T-cell (primary cell): ENCODE results near the gene MAN1A1. TPM values are rescaled to one million over a fixed set of nuclear protein-coding genes. Genes with fewer than 3 reads are reported as not detected.

Experiments
- ATAC-seq, 4 experiments: fragments of 200-7000 bp in 3 of 4; fragments of 150-1000 bp in 1 of 4; cut with Tn5 transposase; replicated peaks in 1 of 4; 1 replicate in 3 of 4; 2 replicates in 1 of 4; pipeline ENCODE4 v1.10.0; 2021; ENCODE audit warnings: moderate library complexity in 3 of 4, mild to moderate bottlenecking in 2 of 4, moderate number of reproducible peaks in 1 of 4
- CTCF ChIA-PET, 2 donors: fragments of 300-600 bp; sonication (Branson Sonifier 250); formaldehyde crosslinking; loops; one replicate each; lab custom pipeline; 2022; ENCODE audit warnings: antibody characterized with exemption in 2 of 2; lab: Charles Lee
- POLR2A ChIA-PET, 2 donors: fragments of 300-600 bp; sonication (Branson Sonifier 250); formaldehyde crosslinking; loops; one replicate each; lab custom pipeline; 2022; ENCODE audit warnings: antibody characterized with exemption in 2 of 2; lab: Charles Lee
- DNase-seq, 35 experiments: peaks; one replicate each; pipeline versions ENCODE4 v3.0.0 to v3.0.0-alpha.2; 2013 to 2023
- H3K27ac ChIP-seq: one replicate; pipeline ENCODE4 v1.5.1; 2013; ENCODE audit warnings: low read length
- H3K27me3 ChIP-seq, 2 experiments: replicated peaks in 1 of 2; 1 replicate in 1 of 2; 2 replicates in 1 of 2; pipeline versions ENCODE4 v1.6.1 to v1.7.0; 2013; ENCODE audit warnings: low read length in 1 of 2, mixed read lengths in 1 of 2; ENCODE audit not compliant: control insufficient read depth in 2 of 2, insufficient read depth in 2 of 2; ENCODE audit errors: extremely low read depth in 1 of 2
- H3K36me3 ChIP-seq, 2 donors: 1 replicate in 1 of 2; 2 replicates in 1 of 2; pipeline versions ENCODE4 v1.6.1 to v1.7.0; 2013; ENCODE audit warnings: low read length in 1 of 2; ENCODE audit not compliant: control insufficient read depth in 2 of 2, insufficient read depth in 1 of 2; ENCODE audit errors: extremely low read depth in 1 of 2
- H3K4me1 ChIP-seq, 2 experiments: 1 replicate in 1 of 2; 2 replicates in 1 of 2; pipeline versions ENCODE4 v1.6.1 to v1.7.0; 2013; ENCODE audit warnings: low read length in 2 of 2, mixed read lengths in 1 of 2; ENCODE audit not compliant: insufficient read depth in 2 of 2, control insufficient read depth in 1 of 2; ENCODE audit errors: extremely low read depth in 1 of 2
- H3K4me3 ChIP-seq, 2 donors: 1 replicate in 1 of 2; 2 replicates in 1 of 2; pipeline versions ENCODE4 v1.5.1 to v1.7.0; 2013; ENCODE audit warnings: mild to moderate bottlenecking in 2 of 2, low read length in 1 of 2, moderate library complexity in 1 of 2; ENCODE audit not compliant: control insufficient read depth in 1 of 2; ENCODE audit errors: extremely low read depth in 1 of 2
- H3K9me3 ChIP-seq: 2 replicates; pipeline ENCODE4 v1.7.0; 2013
- H3K27ac Mint-ChIP-seq, 2 donors: one replicate each; pipeline ENCODE4 v1.8.0; 2020 to 2021; ENCODE audit warnings: mild to moderate bottlenecking in 2 of 2, mixed read lengths in 2 of 2
- H3K27me3 Mint-ChIP-seq, 2 donors: one replicate each; pipeline ENCODE4 v1.8.0; 2021 to 2022; ENCODE audit warnings: mixed read lengths in 2 of 2
- H3K36me3 Mint-ChIP-seq: one replicate; pipeline ENCODE4 v1.8.0; 2021; ENCODE audit warnings: mixed read lengths
- H3K4me1 Mint-ChIP-seq, 3 donors: one replicate each; pipeline ENCODE4 v1.8.0; 2020 to 2022; ENCODE audit warnings: mixed read lengths in 3 of 3, mild to moderate bottlenecking in 1 of 3
- H3K4me3 Mint-ChIP-seq, 3 donors: one replicate each; pipeline ENCODE4 v1.8.0; 2020 to 2022; ENCODE audit warnings: mild to moderate bottlenecking in 3 of 3, mixed read lengths in 3 of 3, moderate library complexity in 3 of 3
- H3K9me3 Mint-ChIP-seq, 3 donors: one replicate each; pipeline ENCODE4 v1.8.0; 2020 to 2022; ENCODE audit warnings: mixed read lengths in 3 of 3
- WGBS: methylation state at CpG from one replicate; pipeline ENCODE4 v1.1.5; 2013; ENCODE audit warnings: missing lambda C conversion rate; ENCODE audit not compliant: insufficient coverage; 5-methylcytosine and 5-hydroxymethylcytosine counted together
- total RNA-seq, 35 experiments: library from RNA in 6 of 35; stranded (reverse) in 6 of 35; fragments of 120-200 nt in 1 of 35; gene quantifications; one replicate each; pipeline versions ENCODE4 v1.2.1 to v1.2.4 and lab custom pipeline; 2013 to 2026

The MAN1A1 gene
- total RNA-seq, 5 donors from 2014 or later (not counting 1 experiment from before 2014, with no cell fraction given) = 9.4 to 13.6 (median 12.3) TPM

GRCh38 chr6:119243657-119244056, 105.9 kb downstream of the MAN1A1 start:
- no peaks in the 10 kb centered on the region for H3K27me3 ChIP-seq
- H3K36me3 Mint-ChIP-seq = peaks cover 24% of the 10 kb centered on the region
- no peaks in the 10 kb centered on the region for H3K36me3 ChIP-seq
- WGBS = no CpG with 5 or more reads among the region's 2 CpGs
- ChIA-PET POLR2A (no interaction called here), CTCF (no interaction called here)
- no peaks in the 10 kb centered on the region for H3K4me1 ChIP-seq
- ATAC-seq = no peak
- no peak overlapping the region for H3K27ac ChIP-seq
- no peak for DNase-seq
- no peaks in the 10 kb centered on the region for H3K9me3 ChIP-seq
- no peaks in the 10 kb centered on the region for H3K9me3 Mint-ChIP-seq
- no peak overlapping the region for H3K4me3 ChIP-seq
- H3K4me3 Mint-ChIP-seq = no peak overlapping the region
- H3K4me1 Mint-ChIP-seq = peaks cover 0 to 4% (median 0%) of the 10 kb centered on the region in 3 donors
- no peak overlapping the region for H3K27ac Mint-ChIP-seq
- no peaks in the 10 kb centered on the region for H3K27me3 Mint-ChIP-seq

- H3K9me3 Mint-ChIP-seq = no peaks in the 10 kb centered on the region
- ATAC-seq (no peak), DNase-seq (no peak)
- Histone ChIP-seq H3K4me3 (no peak overlapping the region), H3K4me1 (no peaks in the 10 kb centered on the region), H3K27ac (no peak overlapping the region), H3K27me3 (no peaks in the 10 kb centered on the region), H3K9me3 (no peaks in the 10 kb centered on the region), H3K36me3 (no peaks in the 10 kb centered on the region)
- peaks cover 0 to 4% (median 0%) of the 10 kb centered on the region in 3 donors for H3K4me1 Mint-ChIP-seq
- peaks cover 24% of the 10 kb centered on the region for H3K36me3 Mint-ChIP-seq
- ChIA-PET CTCF (no interaction called here), POLR2A (interaction anchor here in 1 of 2 donors (0.7 kb wide), 1 partner anchor 759 kb away, joined by 3 read pairs; no protein-coding TSS in a partner anchor)
- H3K27me3 Mint-ChIP-seq = no peaks in the 10 kb centered on the region
- H3K4me3 Mint-ChIP-seq = no peak overlapping the region
- no peak overlapping the region for H3K27ac Mint-ChIP-seq
Observed at GRCh38 chr6:119243037-119243436, 106.5 kb downstream of the MAN1A1 start.

DNA sequence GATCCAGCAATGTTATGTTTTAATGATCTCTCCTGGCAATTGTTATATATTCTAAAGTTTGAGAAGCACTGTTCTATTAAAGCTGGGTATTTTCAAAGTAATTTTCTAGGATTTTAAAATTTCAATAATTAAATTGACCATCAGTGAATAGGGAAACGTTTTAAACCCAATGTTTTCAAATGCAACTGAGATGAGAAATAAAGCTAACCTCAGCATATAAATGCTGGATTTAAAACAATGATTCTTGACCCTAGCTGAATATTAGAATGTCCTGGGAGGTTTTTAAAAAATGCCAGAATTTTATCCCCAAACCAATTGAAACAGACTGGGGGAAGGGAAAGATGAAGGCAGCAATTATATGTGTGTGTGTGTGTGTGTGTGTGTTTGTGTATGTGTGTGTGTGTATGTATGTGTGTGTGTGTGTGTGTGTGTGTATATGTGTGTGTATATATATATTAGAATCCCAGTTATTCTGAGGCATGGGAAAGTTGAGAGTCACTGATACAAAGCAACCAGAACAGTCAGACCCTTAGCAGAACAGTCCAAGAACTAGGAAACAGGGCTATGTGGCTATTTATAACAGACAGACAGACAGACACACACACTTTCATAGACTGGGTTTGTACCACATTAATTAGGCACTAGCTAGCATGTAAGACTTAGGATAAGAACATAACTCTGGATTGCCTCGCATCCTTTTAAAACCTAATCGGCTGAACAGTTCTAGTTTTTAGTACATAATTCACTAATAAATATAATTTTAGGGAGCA, 107.8 kb downstream of the MAN1A1 start:
- H3K4me3 Mint-ChIP-seq = no peak overlapping the region
- H3K27me3 ChIP-seq = no peaks in the 10 kb centered on the region
- no peaks in the 10 kb centered on the region for H3K36me3 ChIP-seq
- ATAC-seq = no peak
- no peak overlapping the region for H3K27ac Mint-ChIP-seq
- peaks cover 24% of the 10 kb centered on the region for H3K36me3 Mint-ChIP-seq
- H3K9me3 ChIP-seq = no peaks in the 10 kb centered on the region
- no peaks in the 10 kb centered on the region for H3K9me3 Mint-ChIP-seq
- no peak for DNase-seq
- no peak overlapping the region for H3K4me3 ChIP-seq
- no CpG with 5 or more reads among the region's 3 CpGs for WGBS
- ChIA-PET CTCF (no interaction called here), POLR2A (no interaction called here)
- no peaks in the 10 kb centered on the region for H3K4me1 ChIP-seq
- peaks cover 0 to 4% (median 0%) of the 10 kb centered on the region in 3 donors for H3K4me1 Mint-ChIP-seq
- no peak overlapping the region for H3K27ac ChIP-seq
- no peaks in the 10 kb centered on the region for H3K27me3 Mint-ChIP-seq

GRCh38 chr6:119241111-119241465, 108.5 kb downstream of the MAN1A1 start:
- peaks cover 22% of the 10 kb centered on the region for H3K36me3 Mint-ChIP-seq
- WGBS = 100% methylated on average over 1 of the region's 2 CpGs
- Histone ChIP-seq H3K36me3 (no peaks in the 10 kb centered on the region), H3K27me3 (no peaks in the 10 kb centered on the region), H3K4me3 (no peak overlapping the region), H3K9me3 (no peaks in the 10 kb centered on the region), H3K4me1 (no peaks in the 10 kb centered on the region), H3K27ac (no peak overlapping the region)
- H3K27ac Mint-ChIP-seq = no peak overlapping the region
- no peaks in the 10 kb centered on the region for H3K27me3 Mint-ChIP-seq
- no peak for DNase-seq
- H3K4me1 Mint-ChIP-seq = peaks cover 0 to 4% (median 0%) of the 10 kb centered on the region in 3 donors
- H3K9me3 Mint-ChIP-seq = no peaks in the 10 kb centered on the region
- no peak overlapping the region for H3K4me3 Mint-ChIP-seq
- CTCF ChIA-PET = no interaction called here
- no peak for ATAC-seq
- POLR2A ChIA-PET = no interaction called here

DNA sequence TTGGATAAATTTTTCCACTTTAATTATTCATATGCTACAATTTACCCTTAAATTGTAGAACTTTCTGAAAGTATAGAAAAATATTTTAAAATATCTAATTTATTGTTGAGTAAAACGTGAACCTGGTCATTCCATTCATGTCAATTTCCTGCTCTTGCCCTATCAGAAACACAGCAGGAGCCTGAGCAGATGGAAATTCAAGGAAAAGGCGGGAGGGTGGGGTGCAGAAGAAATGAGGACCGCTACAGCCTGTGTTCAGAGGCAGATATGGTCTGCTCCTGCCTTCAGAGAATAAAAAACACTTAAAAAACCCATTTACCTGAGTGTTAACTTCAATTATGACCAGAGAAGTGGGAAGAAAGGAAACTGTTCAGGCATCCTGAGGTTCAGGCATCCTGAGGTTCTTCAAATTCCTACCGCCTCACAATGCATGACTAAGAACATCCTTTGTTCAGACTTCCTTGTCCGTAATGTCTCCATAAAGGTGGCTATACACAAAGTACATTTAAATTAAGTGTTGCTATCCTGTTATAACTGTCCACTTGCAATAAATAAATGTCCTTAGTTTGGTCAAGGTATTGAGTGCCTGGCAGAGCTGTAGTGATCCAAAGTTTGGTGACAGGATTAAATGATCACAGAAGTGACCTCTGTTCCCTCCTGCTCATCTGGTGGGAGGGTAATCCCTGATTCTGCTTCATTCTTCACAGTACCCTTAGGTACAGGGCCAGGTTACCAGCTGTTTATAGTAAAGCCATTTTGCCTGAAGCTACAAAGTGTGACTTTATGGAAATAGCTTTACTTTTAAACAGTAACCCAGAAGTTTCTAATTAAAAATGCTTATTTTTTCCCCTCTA, 109.1 kb downstream of the MAN1A1 start:
- Mint-ChIP-seq H3K4me3 (no peak overlapping the region), H3K27ac (no peak overlapping the region), H3K9me3 (no peaks in the 10 kb centered on the region), H3K4me1 (peaks cover 0 to 4% (median 0%) of the 10 kb centered on the region in 3 donors), H3K27me3 (no peaks in the 10 kb centered on the region), H3K36me3 (peaks cover 25% of the 10 kb centered on the region)
- CTCF ChIA-PET = no interaction called here
- Histone ChIP-seq H3K27ac (no peak overlapping the region), H3K4me3 (no peak overlapping the region), H3K9me3 (no peaks in the 10 kb centered on the region), H3K27me3 (no peaks in the 10 kb centered on the region), H3K36me3 (peaks cover 0 to 1% of the 10 kb centered on the region in 2 donors), H3K4me1 (no peaks in the 10 kb centered on the region)
- DNase-seq (no peak), ATAC-seq (no peak)
- POLR2A ChIA-PET = no interaction called here
- 100% methylated on average over 1 of the region's 5 CpGs for WGBS

DNA sequence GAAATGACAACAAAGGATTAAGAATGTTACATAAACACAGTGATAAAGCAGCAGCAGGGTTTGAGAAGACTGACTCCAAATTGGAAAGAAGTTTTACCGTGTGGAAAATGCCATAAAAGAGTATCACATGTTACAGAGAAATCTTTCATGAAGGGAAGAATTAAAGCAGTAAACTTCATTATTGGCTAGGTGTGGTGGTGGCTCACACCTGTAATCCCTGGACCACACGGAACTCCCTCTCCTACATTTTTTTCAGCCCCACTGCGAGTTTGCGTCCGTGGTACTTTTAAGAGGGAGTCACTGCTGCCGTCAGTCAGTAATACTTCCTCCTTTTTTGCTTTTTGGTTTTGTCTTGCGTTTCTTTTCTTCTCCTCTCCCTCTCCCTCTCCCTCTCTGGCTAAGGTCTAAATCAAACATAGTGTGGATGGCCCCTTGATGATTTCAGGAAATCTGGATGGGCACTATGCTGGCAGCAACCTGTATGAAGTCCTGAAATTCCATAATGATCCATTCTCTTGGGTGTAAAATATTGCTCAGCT, 112.3 kb downstream of the MAN1A1 start:
- H3K4me3 Mint-ChIP-seq = no peak overlapping the region
- POLR2A ChIA-PET = interaction anchor here in 1 of 2 donors (0.6 kb wide), 1 partner anchor 88 kb away, joined by 3 read pairs; no protein-coding TSS in a partner anchor
- CTCF ChIA-PET = no interaction called here
- no peak overlapping the region for H3K27ac ChIP-seq
- no peaks in the 10 kb centered on the region for H3K27me3 ChIP-seq
- no peaks in the 10 kb centered on the region for H3K27me3 Mint-ChIP-seq
- ATAC-seq = no peak
- H3K27ac Mint-ChIP-seq = no peak overlapping the region
- no peak overlapping the region for H3K4me3 ChIP-seq
- H3K36me3 ChIP-seq = peaks cover 0 to 4% of the 10 kb centered on the region in 2 donors
- no peak for DNase-seq
- peaks cover 0 to 3% (median 0%) of the 10 kb centered on the region in 3 donors for H3K4me1 Mint-ChIP-seq
- no CpG with 5 or more reads among the region's 7 CpGs for WGBS
- H3K36me3 Mint-ChIP-seq = peaks cover 25% of the 10 kb centered on the region
- H3K9me3 Mint-ChIP-seq = no peaks in the 10 kb centered on the region
- no peaks in the 10 kb centered on the region for H3K4me1 ChIP-seq
- H3K9me3 ChIP-seq = no peaks in the 10 kb centered on the region
